GM23338 (cell line): ENCODE data around the gene SUPT7L. TPM values are rescaled to one million over a fixed set of nuclear protein-coding genes. Genes with fewer than 3 reads are reported as not detected.

Experiments used
- ATAC-seq: fragments of 200-7000 bp; cut with Tn5 transposase; 3 replicates; pipeline ENCODE4 v1.9.1; 2020
- DNase-seq: peaks from one replicate; pipeline ENCODE4 v3.0.0-alpha.2; 2015; ENCODE audit warnings: low spot score
- H2AFZ ChIP-seq: fragments of 200-600 bp; sonication (generic); 2 replicates; pipeline ENCODE4 v1.8.0; 2016; ENCODE audit warnings: antibody characterized with exemption, mild to moderate bottlenecking, moderate library complexity
- H3F3A ChIP-seq: fragments of 200-600 bp; sonication (generic); replicated peaks from 2 replicates; pipeline ENCODE4 v1.8.0; 2017; ENCODE audit warnings: antibody characterized with exemption, mixed run types, low read depth
- H3K27ac ChIP-seq: fragments of 200-600 bp; sonication (generic); 2 replicates; pipeline ENCODE4 v1.6.1; 2016; ENCODE audit warnings: low read depth
- H3K27me3 ChIP-seq: fragments of 200-600 bp; sonication (generic); 2 replicates; pipeline ENCODE4 v1.8.0; 2016; ENCODE audit warnings: mild to moderate bottlenecking, mixed run types, moderate library complexity; ENCODE audit not compliant: insufficient read depth
- H3K36me3 ChIP-seq: fragments of 200-600 bp; sonication (generic); 2 replicates; pipeline ENCODE4 v1.8.0; 2016; ENCODE audit warnings: mild to moderate bottlenecking; ENCODE audit not compliant: insufficient read depth
- H3K4me1 ChIP-seq: fragments of 200-600 bp; sonication (generic); 2 replicates; pipeline ENCODE4 v1.8.0; 2016; ENCODE audit warnings: mild to moderate bottlenecking, moderate library complexity; ENCODE audit not compliant: insufficient read depth
- H3K4me2 ChIP-seq: fragments of 200-600 bp; sonication (generic); 2 replicates; pipeline ENCODE4 v1.7.1; 2017; ENCODE audit warnings: mixed run types
- H3K4me3 ChIP-seq: fragments of 200-600 bp; sonication (generic); 2 replicates; pipeline ENCODE4 v1.6.1; 2016; ENCODE audit warnings: mixed run types
- H3K79me2 ChIP-seq: fragments of 200-600 bp; sonication (generic); replicated peaks from 2 replicates; pipeline ENCODE4 v1.8.0; 2017; ENCODE audit warnings: mild to moderate bottlenecking; ENCODE audit not compliant: insufficient read depth
- H3K9me2 ChIP-seq: fragments of 200-600 bp; sonication (generic); 2 replicates; pipeline ENCODE4 v1.8.0; 2017; ENCODE audit not compliant: insufficient read depth
- H4K20me1 ChIP-seq: fragments of 200-600 bp; sonication (generic); replicated peaks from 2 replicates; pipeline ENCODE4 v1.8.0; 2017; ENCODE audit warnings: mild to moderate bottlenecking; ENCODE audit not compliant: insufficient read depth
- H3K27ac Mint-ChIP-seq: 2 replicates; pipeline ENCODE4 v1.8.0; 2020; ENCODE audit warnings: inconsistent platforms, mild to moderate bottlenecking, moderate library complexity, mixed read lengths
- H3K27me3 Mint-ChIP-seq: 3 replicates; pipeline ENCODE4 v1.8.0; 2022; ENCODE audit warnings: low read depth, mild to moderate bottlenecking, moderate library complexity, mixed read lengths, inconsistent platforms; ENCODE audit not compliant: insufficient read depth, poor library complexity
- H3K36me3 Mint-ChIP-seq: 3 replicates; pipeline ENCODE4 v1.8.0; 2021; ENCODE audit warnings: low read depth, mild to moderate bottlenecking, inconsistent platforms, moderate library complexity, mixed read lengths
- H3K4me1 Mint-ChIP-seq: 3 replicates; pipeline ENCODE4 v1.8.0; 2020; ENCODE audit warnings: mild to moderate bottlenecking, inconsistent platforms, mixed read lengths
- H3K4me3 Mint-ChIP-seq: 3 replicates; pipeline ENCODE4 v1.8.0; 2021; ENCODE audit warnings: moderate library complexity, mild to moderate bottlenecking, inconsistent platforms, mixed read lengths
- H3K9me3 Mint-ChIP-seq: 3 replicates; pipeline ENCODE4 v1.8.0; 2020; ENCODE audit warnings: moderate library complexity, mild to moderate bottlenecking, inconsistent platforms, mixed read lengths
- CTCF ChIP-seq, 2 experiments: fragments of 200-600 bp in 1 of 2; sonication (generic) in 1 of 2; conservative IDR thresholded peaks; 2 replicates each; pipeline versions ENCODE4 v1.5.1 to v1.6.1; 2016 to 2017; ENCODE audit warnings: antibody characterized with exemption in 2 of 2, low read depth in 2 of 2, mild to moderate bottlenecking in 2 of 2, moderate library complexity in 1 of 2
- ETS1 ChIP-seq: IDR thresholded peaks from 2 replicates; pipeline ENCODE4 v1.6.1; 2016; ENCODE audit warnings: antibody characterized with exemption
- EZH2 ChIP-seq: fragments of 200-600 bp; sonication (generic); IDR thresholded peaks from one replicate; pipeline ENCODE4 v1.8.0; 2017; ENCODE audit warnings: antibody characterized with exemption, mild to moderate bottlenecking, low read depth; ENCODE audit not compliant: unreplicated experiment
- EZH2phosphoT487 ChIP-seq: fragments of 200-600 bp; sonication (generic); IDR thresholded peaks from one replicate; pipeline ENCODE4 v1.8.1; 2018; ENCODE audit warnings: antibody characterized with exemption; ENCODE audit not compliant: unreplicated experiment
- JUNB ChIP-seq: IDR thresholded peaks from one replicate; pipeline ENCODE4 v1.6.1; 2016; ENCODE audit warnings: antibody characterized with exemption; ENCODE audit not compliant: unreplicated experiment
- NANOG ChIP-seq: IDR thresholded peaks from 2 replicates; pipeline ENCODE4 v1.6.1; 2016; ENCODE audit warnings: antibody characterized with exemption, borderline replicate concordance
- POLR2AphosphoS5 ChIP-seq: IDR thresholded peaks from 2 replicates; pipeline ENCODE4 v1.6.1; 2016; ENCODE audit warnings: antibody characterized with exemption, low read depth
- REST ChIP-seq: IDR thresholded peaks from one replicate; pipeline ENCODE4 v1.6.1; 2018; ENCODE audit warnings: antibody characterized with exemption; ENCODE audit not compliant: unreplicated experiment
- STAT1 ChIP-seq: IDR thresholded peaks from one replicate; pipeline ENCODE4 v1.6.1; 2016; ENCODE audit warnings: antibody characterized with exemption; ENCODE audit not compliant: unreplicated experiment
- ZNF114 ChIP-seq: fragments of 250-450 bp; sonication (Bioruptor Pico); IDR thresholded peaks from 2 replicates; pipeline ENCODE4 v1.5.0; 2020; ENCODE audit warnings: mild to moderate bottlenecking, moderate library complexity
- ZNF331 ChIP-seq: fragments of 250-450 bp; sonication (Bioruptor Pico); IDR thresholded peaks from 2 replicates; pipeline ENCODE4 v1.5.0; 2020; ENCODE audit warnings: low read depth, mild to moderate bottlenecking, moderate library complexity
- ZNF462 ChIP-seq: fragments of 250-450 bp; sonication (Bioruptor Pico); IDR thresholded peaks from 2 replicates; pipeline ENCODE4 v1.5.0; 2020; ENCODE audit warnings: mild to moderate bottlenecking, moderate library complexity
- polyA plus RNA-seq: library from polyadenylated mRNA; unstranded; fragments of >200 nt; fragmentation: Nextera tagmentation; extraction: Ambion mirVana; gene quantifications from 2 replicates; pipeline ENCODE4 v1.2.1, GENCODE V29; 2016
- total RNA-seq: library from RNA; depleted of rRNA; stranded (reverse); fragments of >200 nt; shearing (Covaris generic); gene quantifications from 2 replicates; pipeline ENCODE4 v1.2.3, GENCODE V29; 2014

The SUPT7L gene
- total and polyA plus RNA-seq, 2 experiments from 2014 or later, result 13.7 to 16.5 TPM

GRCh38 chr2:27664622-27665363 is 1.4 kb upstream of the SUPT7L start (continued):
- TF ChIP-seq CTCF (conservative IDR thresholded peaks at IDR 0.05; ENCODE audit: low read depth in 2 of 2) (no peak), STAT1 (no peak), JUNB (no peak), POLR2AphosphoS5 (no peak), ZNF331 (CRISPR knock-in tag) (no peak), NANOG (no peak), ZNF114 (no peak), EZH2 (no peak), REST (no peak)

- peak overlapping the region; percentile 95 for H3K27ac ChIP-seq
- H3K9me2 ChIP-seq, result no peaks in the 10 kb centered on the region
- no peaks in the 10 kb centered on the region for H3F3A ChIP-seq
- ATAC-seq, result peak; percentile 46
- no peaks in the 10 kb centered on the region; the same call in 2 of the 3 replicates for H3K9me3 Mint-ChIP-seq
- DNase-seq, result no peak
- peak overlapping the region; percentile 98 for H3K4me2 ChIP-seq
- no peaks in the 10 kb centered on the region for H3K27me3 ChIP-seq
- peak overlapping the region; percentile 83 for H3K4me3 ChIP-seq
- H2AFZ ChIP-seq, result peak overlapping the region; percentile 100
- H3K36me3 ChIP-seq, result peaks cover 13% of the 10 kb centered on the region
- peaks cover 27% of the 10 kb centered on the region for H3K79me2 ChIP-seq
- peaks cover 7% of the 10 kb centered on the region for H3K27me3 Mint-ChIP-seq
- peaks cover 8% of the 10 kb centered on the region; the same call in 1 of the 3 replicates for H3K4me1 Mint-ChIP-seq
- H3K27ac Mint-ChIP-seq, result 0 out of 2 replicates have a peak overlapping the region, but pooled peaks have one; percentile 32
- H3K4me1 ChIP-seq, result peaks cover 14% of the 10 kb centered on the region
- peaks cover 49% of the 10 kb centered on the region for H3K36me3 Mint-ChIP-seq
- H4K20me1 ChIP-seq, result no peaks in the 10 kb centered on the region
- peak overlapping the region; percentile 98 for H3K4me3 Mint-ChIP-seq
- TF ChIP-seq NANOG (no peak), STAT1 (no peak), EZH2phosphoT487 (no peak), ZNF462 (CRISPR knock-in tag) (no peak), EZH2 (no peak), ETS1 (no peak), ZNF331 (CRISPR knock-in tag) (no peak)
Observed at GRCh38 chr2:27664154-27664574, 750 bp upstream of the SUPT7L start.
